MM.1S (cell line): ENCODE results near the gene MALSU1.

Experiments
- EZH2 ChIP-seq: fragments of 300-600 bp; sonication (generic); optimal IDR thresholded peaks from 2 replicates; pipeline ENCODE3; 2017; ENCODE audit warnings: low read depth, mild to moderate bottlenecking, antibody characterized with exemption, low read length, mixed read lengths
- TF ChIP-seq, protein P1 (sequence below): fragments of 300-600 bp; sonication (generic); IDR thresholded peaks from 2 replicates; pipeline ENCODE4 v1.5.1; 2016; ENCODE audit warnings: antibody characterized with exemption, low read length, mixed read lengths

DNA sequence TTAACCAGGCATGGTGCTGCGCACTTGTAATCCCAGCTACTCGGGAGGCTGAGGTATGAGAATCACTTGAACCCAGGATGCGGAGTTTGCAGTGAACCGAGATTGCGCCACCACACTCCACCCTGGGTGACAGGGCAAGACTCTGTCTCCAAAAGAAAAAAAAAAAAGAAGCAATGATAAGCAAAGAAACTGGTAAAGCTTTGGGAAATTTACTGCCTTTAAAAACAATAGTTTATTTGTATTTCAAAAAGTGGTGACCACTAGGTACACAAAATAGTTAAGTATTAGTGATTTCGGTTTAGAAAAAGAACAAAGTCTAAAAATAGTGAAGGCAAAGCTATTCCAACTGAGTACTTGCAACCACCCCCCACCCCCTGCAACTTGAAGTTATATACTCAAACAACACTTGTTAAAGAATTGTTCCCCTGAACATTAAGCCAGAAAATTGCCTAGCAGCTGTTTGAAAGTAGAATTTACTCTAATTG is 37.7 kb downstream of the MALSU1 start:
- TF ChIP-seq, protein P1, sequence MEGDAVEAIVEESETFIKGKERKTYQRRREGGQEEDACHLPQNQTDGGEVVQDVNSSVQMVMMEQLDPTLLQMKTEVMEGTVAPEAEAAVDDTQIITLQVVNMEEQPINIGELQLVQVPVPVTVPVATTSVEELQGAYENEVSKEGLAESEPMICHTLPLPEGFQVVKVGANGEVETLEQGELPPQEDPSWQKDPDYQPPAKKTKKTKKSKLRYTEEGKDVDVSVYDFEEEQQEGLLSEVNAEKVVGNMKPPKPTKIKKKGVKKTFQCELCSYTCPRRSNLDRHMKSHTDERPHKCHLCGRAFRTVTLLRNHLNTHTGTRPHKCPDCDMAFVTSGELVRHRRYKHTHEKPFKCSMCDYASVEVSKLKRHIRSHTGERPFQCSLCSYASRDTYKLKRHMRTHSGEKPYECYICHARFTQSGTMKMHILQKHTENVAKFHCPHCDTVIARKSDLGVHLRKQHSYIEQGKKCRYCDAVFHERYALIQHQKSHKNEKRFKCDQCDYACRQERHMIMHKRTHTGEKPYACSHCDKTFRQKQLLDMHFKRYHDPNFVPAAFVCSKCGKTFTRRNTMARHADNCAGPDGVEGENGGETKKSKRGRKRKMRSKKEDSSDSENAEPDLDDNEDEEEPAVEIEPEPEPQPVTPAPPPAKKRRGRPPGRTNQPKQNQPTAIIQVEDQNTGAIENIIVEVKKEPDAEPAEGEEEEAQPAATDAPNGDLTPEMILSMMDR = no peak
- no peak for TF ChIP-seq EZH2
